Gastroesophageal sphincter (tissue), 3 donors: ENCODE data around the gene MCTP1.

ENCODE experiments used
- EP300 ChIP-seq: sonication (generic); formaldehyde crosslinking; IDR thresholded peaks from one replicate; pipeline ENCODE4 v1.6.1; 2017; ENCODE audit warnings: antibody characterized with exemption, mild to moderate bottlenecking
- POLR2AphosphoS5 ChIP-seq: sonication (generic); formaldehyde crosslinking; IDR thresholded peaks from one replicate; pipeline ENCODE4 v1.6.1; 2017; ENCODE audit warnings: antibody characterized with exemption
- TF ChIP-seq, protein P1 (sequence below), 4 experiments: fragments of 200-600 bp in 2 of 4; fragments of 450-650 bp in 2 of 4; sonication (generic) in 1 of 4; IDR thresholded peaks; one replicate each; pipeline ENCODE4 v1.5.1; 2017 to 2019; ENCODE audit warnings: antibody characterized with exemption in 4 of 4, mild to moderate bottlenecking in 2 of 4, moderate library complexity in 2 of 4

DNA sequence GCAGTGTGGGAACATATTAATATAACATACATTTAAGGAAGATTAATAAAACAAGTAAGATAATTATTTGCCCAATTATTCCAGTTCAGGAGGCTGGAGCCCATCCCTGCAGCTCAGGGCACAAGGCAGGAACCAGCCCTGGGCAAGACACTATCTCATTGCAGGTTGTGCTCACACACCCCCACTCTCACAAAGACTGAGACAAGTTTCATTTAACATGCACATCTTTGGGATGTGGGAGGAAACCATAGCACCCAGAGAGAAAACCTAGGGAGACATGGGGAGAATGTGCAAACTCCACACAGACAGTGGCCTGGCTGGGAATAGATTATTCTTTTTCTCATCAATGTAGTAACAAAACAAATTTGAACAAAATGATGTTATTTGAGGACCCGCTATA lies 279.1 kb downstream of the MCTP1 start:
- TF ChIP-seq, protein P1, sequence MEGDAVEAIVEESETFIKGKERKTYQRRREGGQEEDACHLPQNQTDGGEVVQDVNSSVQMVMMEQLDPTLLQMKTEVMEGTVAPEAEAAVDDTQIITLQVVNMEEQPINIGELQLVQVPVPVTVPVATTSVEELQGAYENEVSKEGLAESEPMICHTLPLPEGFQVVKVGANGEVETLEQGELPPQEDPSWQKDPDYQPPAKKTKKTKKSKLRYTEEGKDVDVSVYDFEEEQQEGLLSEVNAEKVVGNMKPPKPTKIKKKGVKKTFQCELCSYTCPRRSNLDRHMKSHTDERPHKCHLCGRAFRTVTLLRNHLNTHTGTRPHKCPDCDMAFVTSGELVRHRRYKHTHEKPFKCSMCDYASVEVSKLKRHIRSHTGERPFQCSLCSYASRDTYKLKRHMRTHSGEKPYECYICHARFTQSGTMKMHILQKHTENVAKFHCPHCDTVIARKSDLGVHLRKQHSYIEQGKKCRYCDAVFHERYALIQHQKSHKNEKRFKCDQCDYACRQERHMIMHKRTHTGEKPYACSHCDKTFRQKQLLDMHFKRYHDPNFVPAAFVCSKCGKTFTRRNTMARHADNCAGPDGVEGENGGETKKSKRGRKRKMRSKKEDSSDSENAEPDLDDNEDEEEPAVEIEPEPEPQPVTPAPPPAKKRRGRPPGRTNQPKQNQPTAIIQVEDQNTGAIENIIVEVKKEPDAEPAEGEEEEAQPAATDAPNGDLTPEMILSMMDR (IDR thresholded peaks at IDR 0.05): no peak
- TF ChIP-seq EP300 (no peak), POLR2AphosphoS5 (no peak)
